ENCODE measurements around the gene P2RX2. TPM values are rescaled to one million over a fixed set of nuclear protein-coding genes. Genes with fewer than 3 reads are reported as not detected.
A peak's percentile ranks its signal among the peaks of the same experiment; 100 is the strongest.

The P2RX2 gene
- total and polyA plus RNA-seq, 2 experiments from 2014 or later: 1.1 to 1.7 TPM

DNA sequence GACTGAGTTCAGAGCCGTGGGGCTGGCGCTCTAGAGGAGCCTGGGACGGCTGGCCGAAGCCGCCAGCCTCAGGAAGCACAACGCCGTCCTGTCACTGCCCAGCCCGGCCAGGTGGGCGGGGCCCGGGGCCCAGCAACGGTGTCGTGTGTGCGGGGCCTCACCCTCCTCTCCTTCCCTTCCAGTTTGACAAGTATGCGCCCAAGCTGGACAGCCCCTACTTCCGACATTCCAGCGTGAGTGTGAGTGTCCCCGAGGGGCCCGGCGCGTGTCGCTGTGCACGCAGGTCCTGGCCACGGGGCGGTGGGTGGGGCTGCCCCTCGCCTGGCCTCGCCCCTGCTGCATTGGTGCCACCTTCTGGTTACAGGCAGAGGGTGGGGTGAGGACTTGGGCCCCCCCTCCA lies 46.5 kb upstream of the P2RX2 start:
- ATAC-seq (peak; percentile 4; the same call in 1 of the 3 replicates), DNase-seq (ENCODE audit: low spot score) (peak; percentile 23)
- Mint-ChIP-seq H3K9me3 (no peaks in the 10 kb centered on the region), H3K27me3 (ENCODE audit: insufficient read depth, low read depth, poor library complexity) (peaks cover 16% of the 10 kb centered on the region), H3K27ac (no peak overlapping the region), H3K4me3 (no peak overlapping the region), H3K36me3 (ENCODE audit: low read depth) (peaks cover 24% of the 10 kb centered on the region), H3K4me1 (no peaks in the 10 kb centered on the region)
- Histone ChIP-seq H3K9me2 (ENCODE audit: insufficient read depth) (no peaks in the 10 kb centered on the region), H3K4me2 (no peak overlapping the region), H3F3A (replicated peaks; ENCODE audit: low read depth) (0 out of 2 replicates have a peak, but pooled peaks cover 2% of the 10 kb centered on the region), H3K36me3 (ENCODE audit: insufficient read depth) (no peaks in the 10 kb centered on the region), H3K79me2 (replicated peaks; ENCODE audit: insufficient read depth) (0 out of 2 replicates have a peak, but pooled peaks cover 3% of the 10 kb centered on the region), H3K27ac (ENCODE audit: low read depth) (no peak overlapping the region), H3K27me3 (ENCODE audit: insufficient read depth) (no peaks in the 10 kb centered on the region), H3K4me1 (ENCODE audit: insufficient read depth) (no peaks in the 10 kb centered on the region), H4K20me1 (replicated peaks; ENCODE audit: insufficient read depth) (peaks cover 25% of the 10 kb centered on the region; the same call in 1 of the 2 replicates), H2AFZ (no peak overlapping the region), H3K4me3 (no peak overlapping the region)
- TF ChIP-seq, protein P1, sequence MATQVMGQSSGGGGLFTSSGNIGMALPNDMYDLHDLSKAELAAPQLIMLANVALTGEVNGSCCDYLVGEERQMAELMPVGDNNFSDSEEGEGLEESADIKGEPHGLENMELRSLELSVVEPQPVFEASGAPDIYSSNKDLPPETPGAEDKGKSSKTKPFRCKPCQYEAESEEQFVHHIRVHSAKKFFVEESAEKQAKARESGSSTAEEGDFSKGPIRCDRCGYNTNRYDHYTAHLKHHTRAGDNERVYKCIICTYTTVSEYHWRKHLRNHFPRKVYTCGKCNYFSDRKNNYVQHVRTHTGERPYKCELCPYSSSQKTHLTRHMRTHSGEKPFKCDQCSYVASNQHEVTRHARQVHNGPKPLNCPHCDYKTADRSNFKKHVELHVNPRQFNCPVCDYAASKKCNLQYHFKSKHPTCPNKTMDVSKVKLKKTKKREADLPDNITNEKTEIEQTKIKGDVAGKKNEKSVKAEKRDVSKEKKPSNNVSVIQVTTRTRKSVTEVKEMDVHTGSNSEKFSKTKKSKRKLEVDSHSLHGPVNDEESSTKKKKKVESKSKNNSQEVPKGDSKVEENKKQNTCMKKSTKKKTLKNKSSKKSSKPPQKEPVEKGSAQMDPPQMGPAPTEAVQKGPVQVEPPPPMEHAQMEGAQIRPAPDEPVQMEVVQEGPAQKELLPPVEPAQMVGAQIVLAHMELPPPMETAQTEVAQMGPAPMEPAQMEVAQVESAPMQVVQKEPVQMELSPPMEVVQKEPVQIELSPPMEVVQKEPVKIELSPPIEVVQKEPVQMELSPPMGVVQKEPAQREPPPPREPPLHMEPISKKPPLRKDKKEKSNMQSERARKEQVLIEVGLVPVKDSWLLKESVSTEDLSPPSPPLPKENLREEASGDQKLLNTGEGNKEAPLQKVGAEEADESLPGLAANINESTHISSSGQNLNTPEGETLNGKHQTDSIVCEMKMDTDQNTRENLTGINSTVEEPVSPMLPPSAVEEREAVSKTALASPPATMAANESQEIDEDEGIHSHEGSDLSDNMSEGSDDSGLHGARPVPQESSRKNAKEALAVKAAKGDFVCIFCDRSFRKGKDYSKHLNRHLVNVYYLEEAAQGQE (IDR thresholded peaks at IDR 0.05; ENCODE audit: unreplicated experiment): no peak
- TF ChIP-seq NANOG (IDR thresholded peaks at IDR 0.05; ENCODE audit: borderline replicate concordance): no peak
- TF ChIP-seq, protein P2, sequence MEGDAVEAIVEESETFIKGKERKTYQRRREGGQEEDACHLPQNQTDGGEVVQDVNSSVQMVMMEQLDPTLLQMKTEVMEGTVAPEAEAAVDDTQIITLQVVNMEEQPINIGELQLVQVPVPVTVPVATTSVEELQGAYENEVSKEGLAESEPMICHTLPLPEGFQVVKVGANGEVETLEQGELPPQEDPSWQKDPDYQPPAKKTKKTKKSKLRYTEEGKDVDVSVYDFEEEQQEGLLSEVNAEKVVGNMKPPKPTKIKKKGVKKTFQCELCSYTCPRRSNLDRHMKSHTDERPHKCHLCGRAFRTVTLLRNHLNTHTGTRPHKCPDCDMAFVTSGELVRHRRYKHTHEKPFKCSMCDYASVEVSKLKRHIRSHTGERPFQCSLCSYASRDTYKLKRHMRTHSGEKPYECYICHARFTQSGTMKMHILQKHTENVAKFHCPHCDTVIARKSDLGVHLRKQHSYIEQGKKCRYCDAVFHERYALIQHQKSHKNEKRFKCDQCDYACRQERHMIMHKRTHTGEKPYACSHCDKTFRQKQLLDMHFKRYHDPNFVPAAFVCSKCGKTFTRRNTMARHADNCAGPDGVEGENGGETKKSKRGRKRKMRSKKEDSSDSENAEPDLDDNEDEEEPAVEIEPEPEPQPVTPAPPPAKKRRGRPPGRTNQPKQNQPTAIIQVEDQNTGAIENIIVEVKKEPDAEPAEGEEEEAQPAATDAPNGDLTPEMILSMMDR (conservative IDR thresholded peaks at IDR 0.05; ENCODE audit: low read depth in 2 of 2): no peak; a peak in 1 of 4 replicates
- TF ChIP-seq ZNF331 (CRISPR knock-in tag; IDR thresholded peaks at IDR 0.05; ENCODE audit: low read depth): no peak
- TF ChIP-seq EZH2phosphoT487 (IDR thresholded peaks at IDR 0.05; ENCODE audit: unreplicated experiment): no peak
- TF ChIP-seq JUNB (IDR thresholded peaks at IDR 0.05; ENCODE audit: unreplicated experiment): no peak
- no peak for TF ChIP-seq CREB1 (CRISPR knock-in tag; IDR thresholded peaks at IDR 0.05; ENCODE audit: low read depth)
- TF ChIP-seq, protein P3, sequence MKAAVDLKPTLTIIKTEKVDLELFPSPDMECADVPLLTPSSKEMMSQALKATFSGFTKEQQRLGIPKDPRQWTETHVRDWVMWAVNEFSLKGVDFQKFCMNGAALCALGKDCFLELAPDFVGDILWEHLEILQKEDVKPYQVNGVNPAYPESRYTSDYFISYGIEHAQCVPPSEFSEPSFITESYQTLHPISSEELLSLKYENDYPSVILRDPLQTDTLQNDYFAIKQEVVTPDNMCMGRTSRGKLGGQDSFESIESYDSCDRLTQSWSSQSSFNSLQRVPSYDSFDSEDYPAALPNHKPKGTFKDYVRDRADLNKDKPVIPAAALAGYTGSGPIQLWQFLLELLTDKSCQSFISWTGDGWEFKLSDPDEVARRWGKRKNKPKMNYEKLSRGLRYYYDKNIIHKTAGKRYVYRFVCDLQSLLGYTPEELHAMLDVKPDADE (IDR thresholded peaks at IDR 0.05): no peak
- TF ChIP-seq, protein P4, sequence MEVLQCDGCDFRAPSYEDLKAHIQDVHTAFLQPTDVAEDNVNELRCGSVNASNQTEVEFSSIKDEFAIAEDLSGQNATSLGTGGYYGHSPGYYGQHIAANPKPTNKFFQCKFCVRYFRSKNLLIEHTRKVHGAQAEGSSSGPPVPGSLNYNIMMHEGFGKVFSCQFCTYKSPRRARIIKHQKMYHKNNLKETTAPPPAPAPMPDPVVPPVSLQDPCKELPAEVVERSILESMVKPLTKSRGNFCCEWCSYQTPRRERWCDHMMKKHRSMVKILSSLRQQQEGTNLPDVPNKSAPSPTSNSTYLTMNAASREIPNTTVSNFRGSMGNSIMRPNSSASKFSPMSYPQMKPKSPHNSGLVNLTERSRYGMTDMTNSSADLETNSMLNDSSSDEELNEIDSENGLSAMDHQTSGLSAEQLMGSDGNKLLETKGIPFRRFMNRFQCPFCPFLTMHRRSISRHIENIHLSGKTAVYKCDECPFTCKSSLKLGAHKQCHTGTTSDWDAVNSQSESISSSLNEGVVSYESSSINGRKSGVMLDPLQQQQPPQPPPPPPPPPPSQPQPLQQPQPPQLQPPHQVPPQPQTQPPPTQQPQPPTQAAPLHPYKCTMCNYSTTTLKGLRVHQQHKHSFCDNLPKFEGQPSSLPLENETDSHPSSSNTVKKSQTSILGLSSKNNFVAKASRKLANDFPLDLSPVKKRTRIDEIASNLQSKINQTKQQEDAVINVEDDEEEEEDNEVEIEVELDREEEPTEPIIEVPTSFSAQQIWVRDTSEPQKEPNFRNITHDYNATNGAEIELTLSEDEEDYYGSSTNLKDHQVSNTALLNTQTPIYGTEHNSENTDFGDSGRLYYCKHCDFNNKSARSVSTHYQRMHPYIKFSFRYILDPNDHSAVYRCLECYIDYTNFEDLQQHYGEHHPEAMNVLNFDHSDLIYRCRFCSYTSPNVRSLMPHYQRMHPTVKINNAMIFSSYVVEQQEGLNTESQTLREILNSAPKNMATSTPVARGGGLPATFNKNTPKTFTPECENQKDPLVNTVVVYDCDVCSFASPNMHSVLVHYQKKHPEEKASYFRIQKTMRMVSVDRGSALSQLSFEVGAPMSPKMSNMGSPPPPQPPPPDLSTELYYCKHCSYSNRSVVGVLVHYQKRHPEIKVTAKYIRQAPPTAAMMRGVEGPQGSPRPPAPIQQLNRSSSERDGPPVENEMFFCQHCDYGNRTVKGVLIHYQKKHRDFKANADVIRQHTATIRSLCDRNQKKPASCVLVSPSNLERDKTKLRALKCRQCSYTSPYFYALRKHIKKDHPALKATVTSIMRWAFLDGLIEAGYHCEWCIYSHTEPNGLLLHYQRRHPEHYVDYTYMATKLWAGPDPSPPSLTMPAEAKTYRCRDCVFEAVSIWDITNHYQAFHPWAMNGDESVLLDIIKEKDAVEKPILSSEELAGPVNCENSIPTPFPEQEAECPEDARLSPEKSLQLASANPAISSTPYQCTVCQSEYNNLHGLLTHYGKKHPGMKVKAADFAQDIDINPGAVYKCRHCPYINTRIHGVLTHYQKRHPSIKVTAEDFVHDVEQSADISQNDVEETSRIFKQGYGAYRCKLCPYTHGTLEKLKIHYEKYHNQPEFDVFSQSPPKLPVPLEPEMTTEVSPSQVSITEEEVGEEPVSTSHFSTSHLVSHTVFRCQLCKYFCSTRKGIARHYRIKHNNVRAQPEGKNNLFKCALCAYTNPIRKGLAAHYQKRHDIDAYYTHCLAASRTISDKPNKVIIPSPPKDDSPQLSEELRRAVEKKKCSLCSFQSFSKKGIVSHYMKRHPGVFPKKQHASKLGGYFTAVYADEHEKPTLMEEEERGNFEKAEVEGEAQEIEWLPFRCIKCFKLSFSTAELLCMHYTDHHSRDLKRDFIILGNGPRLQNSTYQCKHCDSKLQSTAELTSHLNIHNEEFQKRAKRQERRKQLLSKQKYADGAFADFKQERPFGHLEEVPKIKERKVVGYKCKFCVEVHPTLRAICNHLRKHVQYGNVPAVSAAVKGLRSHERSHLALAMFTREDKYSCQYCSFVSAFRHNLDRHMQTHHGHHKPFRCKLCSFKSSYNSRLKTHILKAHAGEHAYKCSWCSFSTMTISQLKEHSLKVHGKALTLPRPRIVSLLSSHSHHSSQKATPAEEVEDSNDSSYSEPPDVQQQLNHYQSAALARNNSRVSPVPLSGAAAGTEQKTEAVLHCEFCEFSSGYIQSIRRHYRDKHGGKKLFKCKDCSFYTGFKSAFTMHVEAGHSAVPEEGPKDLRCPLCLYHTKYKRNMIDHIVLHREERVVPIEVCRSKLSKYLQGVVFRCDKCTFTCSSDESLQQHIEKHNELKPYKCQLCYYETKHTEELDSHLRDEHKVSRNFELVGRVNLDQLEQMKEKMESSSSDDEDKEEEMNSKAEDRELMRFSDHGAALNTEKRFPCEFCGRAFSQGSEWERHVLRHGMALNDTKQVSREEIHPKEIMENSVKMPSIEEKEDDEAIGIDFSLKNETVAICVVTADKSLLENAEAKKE (CRISPR knock-in tag; IDR thresholded peaks at IDR 0.05): no peak
- TF ChIP-seq EZH2 (IDR thresholded peaks at IDR 0.05; ENCODE audit: low read depth, unreplicated experiment): no peak
- no peak for TF ChIP-seq STAT1 (IDR thresholded peaks at IDR 0.05; ENCODE audit: unreplicated experiment)
- no peak for TF ChIP-seq POLR2AphosphoS5 (IDR thresholded peaks at IDR 0.05; ENCODE audit: low read depth)
- no peak for TF ChIP-seq ZNF114 (CRISPR knock-in tag; IDR thresholded peaks at IDR 0.05)
